Keratinocyte (primary cell): ENCODE measurements around the gene PALS1.

Experiments used
- CTCF ChIP-seq, 3 experiments: IDR thresholded peaks in 1 of 3; conservative IDR thresholded peaks in 1 of 3; optimal IDR thresholded peaks in 1 of 3; 2 replicates in 2 of 3; 3 replicates in 1 of 3; pipeline versions ENCODE3 to v1.5.1; 2011; ENCODE audit warnings: low read length in 3 of 3, mild to moderate bottlenecking in 3 of 3, moderate library complexity in 2 of 3, control low read depth in 1 of 3, inconsistent platforms in 1 of 3; ENCODE audit not compliant: insufficient read depth in 2 of 3; ENCODE audit errors: extremely low read depth in 1 of 3
- EZH2 ChIP-seq: IDR thresholded peaks from one replicate; pipeline ENCODE4 v1.6.1; 2012; ENCODE audit warnings: inconsistent platforms, mild to moderate bottlenecking, low read length, moderate library complexity

- TF ChIP-seq CTCF (optimal IDR thresholded peaks at IDR 0.05 in 1 of 3, IDR thresholded peaks at IDR 0.05 in 1 of 3, conservative IDR thresholded peaks at IDR 0.05 in 1 of 3; ENCODE audit: extremely low read depth in 1 of 3, insufficient read depth in 2 of 3, low read length in 3 of 3) (no peak), EZH2 (no peak)
Observed at GRCh38 chr14:67240978-67241410, 241 bp upstream of the PALS1 start.
